PC-9 (cell line): Measurements from ENCODE around the gene CMTM3.

Experiments used
- CTCF ChIP-seq: fragments of 200-600 bp; sonication (generic); conservative IDR thresholded peaks from 2 replicates; pipeline ENCODE4 v1.6.1; 2017; ENCODE audit warnings: mixed run types, antibody characterized with exemption, mild to moderate bottlenecking, moderate library complexity
- EZH2 ChIP-seq: fragments of 200-600 bp; sonication (generic); IDR thresholded peaks from 2 replicates; pipeline ENCODE4 v1.8.0; 2017; ENCODE audit warnings: antibody characterized with exemption, low read depth

- TF ChIP-seq EZH2 (no peak), CTCF (no peak)
These were observed 29.4 kb upstream of the CMTM3 start for GRCh38 chr16:66575060-66575459.
